ENCODE results near the gene LCA5.
"Not testable (repeated sequence)": the region's sequence is repeated elsewhere in the genome, so short reads cannot be mapped to it uniquely, and the experiment has no call there.

Gene LCA5

DNA sequence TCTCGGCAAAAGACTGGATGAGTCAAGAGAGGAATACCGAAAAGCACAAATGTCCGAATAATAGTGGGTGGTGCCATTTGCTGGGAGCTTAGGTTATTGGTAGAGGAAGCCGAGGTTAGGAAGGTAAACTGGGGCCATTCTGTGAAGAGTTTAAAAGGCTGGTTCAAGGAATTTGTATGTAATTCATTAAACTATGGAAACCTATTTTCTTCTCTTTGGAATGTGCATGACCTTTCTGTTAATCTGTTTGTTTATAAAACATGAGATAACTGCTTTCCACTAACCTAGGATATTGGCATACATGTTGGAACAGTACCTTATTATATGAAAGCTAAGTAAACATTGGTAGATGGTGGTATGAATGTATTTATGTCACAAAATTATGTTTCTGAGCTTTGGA lies 71.8 kb downstream of the LCA5 start:
- no peak for DNase-seq (ENCODE audit: low read depth)

DNA sequence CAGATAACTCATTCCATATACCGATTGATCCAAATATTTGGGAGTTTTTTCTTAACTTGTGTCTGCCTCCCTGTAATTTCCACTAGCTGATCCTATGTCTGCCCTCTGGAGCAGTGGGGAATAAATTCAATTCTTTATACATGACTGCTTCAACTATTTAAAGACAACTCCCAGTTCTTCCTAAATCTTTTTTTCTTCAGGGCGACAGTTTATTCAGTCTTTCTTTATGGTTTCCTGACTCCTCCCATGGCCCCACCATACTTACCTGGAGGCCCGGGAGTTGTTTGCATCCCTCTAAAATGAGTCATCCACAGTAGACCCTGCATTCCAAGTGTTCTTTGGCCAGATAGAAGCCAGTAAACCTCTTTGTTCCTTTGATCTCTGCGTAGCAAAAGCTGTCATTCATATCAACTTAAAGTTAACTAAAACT lies 73.6 kb downstream of the LCA5 start:
- DNase-seq (ENCODE audit: low read depth) = no peak

DNA sequence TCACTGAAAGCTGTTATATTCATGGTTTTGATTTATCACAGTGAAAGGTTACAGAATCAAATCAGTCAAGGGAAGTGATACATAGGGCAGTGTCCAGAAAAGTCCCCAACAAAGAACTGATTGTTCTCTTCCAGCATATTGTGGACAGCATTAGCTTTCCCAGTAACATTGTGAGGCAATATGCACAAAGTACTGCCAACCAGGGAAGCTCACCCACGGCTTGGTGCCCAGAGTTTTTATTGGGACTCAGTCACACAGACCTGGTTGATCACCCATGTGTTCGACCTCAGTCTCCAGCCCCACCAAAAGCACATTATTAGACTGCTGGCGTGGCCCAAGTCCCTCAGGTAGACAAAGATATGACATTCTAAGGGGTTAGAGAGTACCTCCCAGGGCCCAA lies 76.0 kb downstream of the LCA5 start:
- DNase-seq (ENCODE audit: low read depth) = no peak

DNA sequence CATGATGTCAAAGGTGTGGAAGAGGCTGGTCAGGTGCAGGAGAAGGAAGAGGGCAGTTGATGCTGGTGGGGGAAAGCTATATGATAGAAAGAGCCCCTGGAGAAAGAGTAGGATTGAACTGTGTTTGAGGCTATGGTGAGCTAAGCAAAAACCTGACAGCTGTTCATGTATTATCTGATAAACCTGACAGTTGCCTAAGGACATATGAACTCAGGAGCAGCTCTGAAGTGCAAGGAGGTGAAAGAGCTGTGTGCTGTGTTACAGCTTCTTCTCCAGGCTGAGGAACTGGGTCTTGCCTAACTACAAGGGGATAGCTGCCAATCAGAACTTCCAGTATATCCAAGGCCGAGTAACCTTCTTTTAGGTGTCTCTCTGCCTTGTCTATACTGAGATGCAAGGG lies 81.8 kb downstream of the LCA5 start:
- no peak for DNase-seq (ENCODE audit: low read depth)

DNA sequence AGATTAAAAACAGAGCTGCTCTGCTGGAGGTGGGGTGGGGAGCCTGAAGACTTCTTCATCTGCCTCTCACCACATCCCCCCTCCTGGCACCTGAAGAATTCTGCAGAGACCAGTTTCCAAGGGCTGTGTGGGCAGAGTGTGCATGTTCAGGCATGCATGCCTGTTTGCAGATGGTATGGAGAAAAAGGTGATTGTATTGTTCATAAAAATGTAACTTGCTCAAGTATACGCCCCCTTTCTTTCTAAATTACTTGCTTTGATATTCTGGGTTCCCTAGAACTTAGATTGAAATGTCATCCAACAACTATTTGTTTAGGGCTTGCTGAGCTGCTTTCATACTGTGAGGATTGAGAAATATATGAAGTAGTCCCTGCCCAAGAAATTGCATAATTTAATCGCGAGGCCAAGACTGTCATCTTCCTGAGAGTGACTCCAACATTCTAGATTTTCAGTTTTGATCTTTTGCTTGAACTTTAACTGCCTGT lies 83.6 kb downstream of the LCA5 start:
- no peak for DNase-seq (ENCODE audit: low read depth)

DNA sequence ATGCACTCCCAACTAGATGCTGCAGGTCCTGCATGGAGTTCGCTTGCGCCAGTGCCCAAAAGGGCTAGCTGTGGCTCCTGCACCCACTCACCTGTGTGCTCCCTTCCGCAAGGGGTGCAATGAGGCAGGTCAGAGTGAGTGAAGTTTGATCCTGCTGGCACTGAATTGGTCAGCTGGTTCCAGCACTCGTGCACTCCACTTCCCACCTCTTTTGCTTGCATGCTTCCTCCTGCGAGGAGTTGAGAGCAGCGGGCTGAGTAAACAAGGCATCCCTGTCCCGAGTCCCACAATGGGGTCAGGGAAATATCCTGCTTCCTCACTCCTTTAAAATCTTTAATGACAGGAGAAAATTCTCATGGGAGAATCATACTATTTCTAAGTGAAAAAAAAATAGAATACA lies 86.2 kb downstream of the LCA5 start:
- no peak for DNase-seq (ENCODE audit: low read depth)

DNA sequence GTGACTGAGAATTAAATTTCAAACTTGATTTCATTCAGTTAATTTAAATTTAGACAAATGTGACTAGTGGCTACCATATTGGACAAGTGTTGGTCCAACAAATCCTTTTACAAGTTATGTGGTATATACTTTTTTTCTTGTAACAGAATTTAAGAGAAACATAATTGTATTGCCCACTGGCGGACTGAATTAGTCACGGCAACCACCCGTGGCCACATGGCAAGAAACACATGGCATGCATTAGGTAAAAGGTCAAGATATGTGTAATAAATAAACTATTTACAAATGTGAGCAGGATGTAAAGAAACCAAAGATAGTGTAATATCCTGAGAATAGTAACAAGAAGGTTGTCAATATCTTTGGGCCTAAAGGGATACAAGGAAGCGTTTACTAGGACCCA lies 91.2 kb downstream of the LCA5 start:
- DNase-seq (ENCODE audit: low read depth) = no peak

DNA sequence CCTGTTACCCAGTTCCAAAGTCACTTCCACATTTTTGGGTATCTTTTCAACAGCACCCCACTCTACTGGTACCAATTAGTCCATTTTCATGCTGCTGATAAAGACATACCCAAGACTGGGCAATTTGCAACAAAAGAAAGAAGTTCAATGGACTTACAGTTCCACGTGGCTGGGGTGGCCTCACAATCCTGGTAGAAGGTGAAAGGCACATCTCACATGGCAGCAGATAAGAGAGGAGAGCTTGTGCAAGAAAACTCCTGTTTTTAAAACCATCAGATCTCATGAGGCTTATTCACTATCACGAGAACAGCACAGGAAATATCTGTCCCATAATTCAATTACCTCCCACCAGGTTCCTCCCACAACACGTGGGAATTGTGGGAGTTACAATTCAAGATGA lies 93.4 kb downstream of the LCA5 start:
- not testable (repeated sequence) for DNase-seq (ENCODE audit: low read depth)

DNA sequence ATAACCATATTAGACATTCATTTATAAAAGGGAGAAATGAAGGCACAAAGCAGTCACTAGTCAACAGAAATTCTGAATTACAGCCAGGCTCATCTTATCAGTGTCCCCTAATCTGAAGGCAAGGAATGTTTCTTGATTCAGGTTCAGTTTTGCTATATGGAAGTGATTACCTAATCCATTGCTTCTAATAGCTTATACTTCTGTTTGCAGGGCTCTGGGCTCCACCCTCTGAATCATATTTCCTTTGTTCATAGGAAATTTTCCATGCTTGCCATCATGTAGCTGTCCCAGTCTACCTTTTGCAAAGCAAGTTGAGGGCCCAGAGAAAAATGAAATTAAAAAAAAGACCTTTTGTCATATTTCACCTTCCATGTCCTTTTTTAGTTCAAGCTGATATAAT lies 96.0 kb downstream of the LCA5 start:
- DNase-seq (ENCODE audit: low read depth) = no peak

DNA sequence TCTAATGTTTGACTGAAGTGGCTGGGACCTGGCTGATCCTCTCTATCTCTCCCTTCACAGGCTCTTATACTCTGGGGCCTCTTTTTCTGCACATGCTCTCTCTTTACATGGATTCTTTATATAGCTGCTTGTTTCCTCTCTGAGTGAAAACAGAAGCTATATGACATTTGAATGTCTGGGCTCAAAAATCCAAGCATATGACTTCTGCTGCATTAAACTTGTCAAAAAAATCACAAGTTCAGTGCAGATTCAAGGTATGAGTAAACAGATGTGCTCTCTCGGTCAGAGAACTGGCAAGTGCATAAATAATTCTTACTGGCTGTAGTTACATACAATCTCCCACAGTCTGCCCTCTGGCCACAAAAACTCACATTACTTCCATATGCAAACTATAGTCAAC lies 96.6 kb downstream of the LCA5 start:
- DNase-seq (ENCODE audit: low read depth) = no peak

DNA sequence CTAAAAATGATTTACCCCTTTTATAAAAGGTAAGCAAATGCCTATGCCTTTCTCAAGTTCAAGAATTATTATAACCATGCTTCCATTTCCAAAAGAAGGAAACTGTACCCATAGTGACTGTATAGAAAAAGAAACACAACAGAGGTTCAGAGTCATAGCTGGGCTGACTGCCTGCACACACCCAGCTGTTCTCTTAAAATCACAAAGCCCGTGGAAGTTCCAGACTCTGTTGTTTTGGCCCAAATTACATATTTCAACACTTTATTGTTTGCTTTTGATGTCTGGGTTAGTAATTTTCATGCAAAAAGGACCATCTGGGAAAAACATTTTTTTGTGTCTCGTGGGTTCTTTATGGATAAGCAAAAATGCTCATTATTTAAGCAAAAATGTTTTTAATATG lies 99.2 kb downstream of the LCA5 start:
- DNase-seq (ENCODE audit: low read depth) = no peak

DNA sequence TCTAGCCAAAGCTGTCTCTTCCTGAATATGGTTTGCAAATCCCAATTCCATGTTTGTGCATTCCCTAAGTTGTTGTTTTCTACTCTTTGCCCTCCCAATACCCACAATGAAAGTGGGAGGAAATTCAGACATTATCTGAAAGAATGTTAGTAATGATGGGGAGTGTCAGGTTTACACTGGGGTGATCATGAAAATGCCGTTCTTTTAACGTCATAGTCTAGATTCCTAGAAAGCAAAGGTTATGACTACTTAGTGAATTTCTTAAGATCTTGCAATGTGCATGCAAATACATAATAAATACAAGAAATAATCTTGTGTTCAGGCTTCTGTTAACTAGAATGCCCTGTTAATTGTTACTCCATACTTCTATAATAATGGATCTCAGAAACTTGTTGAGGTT lies 101.0 kb downstream of the LCA5 start:
- DNase-seq (ENCODE audit: low read depth) = no peak

DNA sequence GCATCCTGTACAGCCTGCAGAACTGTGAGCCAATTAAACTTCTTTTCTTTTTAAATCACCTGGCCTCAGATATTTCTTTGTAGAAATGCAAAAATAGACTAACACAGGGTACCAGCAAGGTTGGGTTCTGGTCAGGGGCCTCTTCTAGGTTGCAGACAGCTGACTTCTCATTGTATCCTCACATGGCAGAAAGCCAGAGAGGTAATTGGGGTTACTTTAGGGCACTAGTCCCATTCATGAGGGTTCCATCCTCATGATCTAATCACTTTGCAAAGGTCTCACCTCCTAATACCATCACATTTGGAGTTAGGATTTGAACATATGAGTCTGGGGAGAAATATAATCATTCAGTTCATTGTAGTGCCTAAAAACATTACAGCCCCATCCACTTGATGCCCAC lies 101.5 kb downstream of the LCA5 start:
- no peak for DNase-seq (ENCODE audit: low read depth)
